Natural killer cell (primary cell): ENCODE data around the gene POLDIP3. TPM values are rescaled to one million over a fixed set of nuclear protein-coding genes. Genes with fewer than 3 reads are reported as not detected.
"Not testable (repeated sequence)": the region's sequence is repeated elsewhere in the genome, so short reads cannot be mapped to it uniquely, and the experiment has no call there.

Source experiments
- ATAC-seq, 3 donors: fragments of 150-1000 bp in 2 of 3; fragments of 200-7000 bp in 1 of 3; cut with Tn5 transposase; 1 replicate in 1 of 3; 2 replicates in 2 of 3; pipeline ENCODE4 v1.10.0; 2021; ENCODE audit warnings: mild to moderate bottlenecking in 2 of 3, moderate library complexity in 2 of 3
- DNase-seq, 2 donors: peaks; one replicate each; pipeline versions ENCODE4 v3.0.0 to v3.0.0-alpha.2; 2013 to 2021; ENCODE audit warnings: mixed read lengths in 1 of 2
- H3K27ac ChIP-seq: one replicate; pipeline ENCODE4 v1.5.1; 2013; ENCODE audit warnings: mild to moderate bottlenecking, low read length
- H3K27me3 ChIP-seq: one replicate; pipeline ENCODE4 v1.6.1; 2013; ENCODE audit warnings: low read length; ENCODE audit not compliant: control insufficient read depth, insufficient read depth
- H3K36me3 ChIP-seq: one replicate; pipeline ENCODE4 v1.6.1; 2013; ENCODE audit warnings: low read length; ENCODE audit not compliant: control insufficient read depth, insufficient read depth
- H3K4me1 ChIP-seq: one replicate; pipeline ENCODE4 v1.6.1; 2013; ENCODE audit warnings: low read length; ENCODE audit not compliant: control insufficient read depth, insufficient read depth
- H3K4me3 ChIP-seq: one replicate; pipeline ENCODE4 v1.5.1; 2013; ENCODE audit warnings: low read length
- H3K9me3 ChIP-seq: one replicate; pipeline ENCODE4 v1.6.1; 2013; ENCODE audit warnings: low read length; ENCODE audit not compliant: control insufficient read depth, insufficient read depth
- H3K27ac Mint-ChIP-seq, 2 donors: one replicate each; pipeline ENCODE4 v1.8.0; 2022; ENCODE audit warnings: mild to moderate bottlenecking in 2 of 2, mixed read lengths in 2 of 2, moderate library complexity in 1 of 2
- H3K27me3 Mint-ChIP-seq, 2 donors: one replicate each; pipeline ENCODE4 v1.8.0; 2022; ENCODE audit warnings: low read depth in 2 of 2, mixed read lengths in 2 of 2
- H3K36me3 Mint-ChIP-seq: one replicate; pipeline ENCODE4 v1.8.0; 2022; ENCODE audit warnings: mixed read lengths
- H3K4me1 Mint-ChIP-seq, 2 donors: one replicate each; pipeline ENCODE4 v1.8.0; 2022; ENCODE audit warnings: mixed read lengths in 2 of 2
- H3K4me3 Mint-ChIP-seq: one replicate; pipeline ENCODE4 v1.8.0; 2022; ENCODE audit warnings: mild to moderate bottlenecking, moderate library complexity, mixed read lengths
- H3K9me3 Mint-ChIP-seq, 2 donors: one replicate each; pipeline ENCODE4 v1.8.0; 2022; ENCODE audit warnings: mixed read lengths in 2 of 2
- WGBS: methylation state at CpG from one replicate; pipeline ENCODE4 v1.1.7; 2013; ENCODE audit warnings: missing lambda C conversion rate; ENCODE audit not compliant: insufficient coverage; 5-methylcytosine and 5-hydroxymethylcytosine counted together
- intact Hi-C: fragments of 100-400 bp; cut with micrococcal nuclease; formaldehyde crosslinking; loops from one replicate; pipeline ENCODE4 v1.14.2; 2022
- total RNA-seq, 4 donors: library from RNA; stranded (reverse); fragments of 120-200 nt in 1 of 4; gene quantifications; one replicate each; pipeline versions ENCODE4 v1.2.3 to v1.2.4, GENCODE V29; 2013 to 2022
- TF ChIP-seq, protein P1 (sequence below): fragments of 200-600 bp; IDR thresholded peaks from one replicate; pipeline ENCODE4 v1.8.0; 2022; ENCODE audit warnings: antibody characterized with exemption

The POLDIP3 gene
- total RNA-seq, 3 donors from 2014 or later (not counting 1 experiment from before 2014, with no cell fraction given), result 66.1 to 82.8 (median 70.8) TPM

DNA sequence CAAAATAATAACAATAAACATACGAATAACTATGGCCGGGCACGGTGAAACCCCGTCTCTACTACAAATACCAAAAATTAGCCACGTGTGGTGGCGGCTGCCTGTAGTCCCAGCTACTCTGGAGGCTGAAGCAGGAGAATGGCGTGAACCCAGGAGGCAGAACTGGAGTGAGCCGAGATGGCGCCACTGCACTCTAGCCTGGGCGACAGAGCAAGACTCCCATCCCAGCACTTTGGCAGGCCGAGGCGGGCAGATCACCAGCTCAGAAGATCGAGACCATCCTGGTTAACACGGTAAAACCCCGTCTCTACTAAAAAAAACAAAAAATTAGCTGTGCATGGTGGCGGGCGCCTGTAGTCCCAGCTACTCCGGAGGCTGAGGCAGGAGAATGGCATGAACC, 78.0 kb downstream of the POLDIP3 start:
- H3K4me3 ChIP-seq, H3K4me3 Mint-ChIP-seq, H3K36me3 Mint-ChIP-seq, H3K36me3 ChIP-seq, intact Hi-C loops, H3K27me3 ChIP-seq, DNase-seq, H3K27me3 Mint-ChIP-seq, H3K27ac ChIP-seq, H3K9me3 Mint-ChIP-seq, ATAC-seq, H3K9me3 ChIP-seq, H3K27ac Mint-ChIP-seq: not testable (repeated sequence)
- WGBS, result 86% methylated on average over 18 of the region's 18 CpGs
- H3K4me1 Mint-ChIP-seq, result peaks cover 0 to 10% of the 10 kb centered on the region in 2 donors
- peaks cover 27% of the 10 kb centered on the region for H3K4me1 ChIP-seq

DNA sequence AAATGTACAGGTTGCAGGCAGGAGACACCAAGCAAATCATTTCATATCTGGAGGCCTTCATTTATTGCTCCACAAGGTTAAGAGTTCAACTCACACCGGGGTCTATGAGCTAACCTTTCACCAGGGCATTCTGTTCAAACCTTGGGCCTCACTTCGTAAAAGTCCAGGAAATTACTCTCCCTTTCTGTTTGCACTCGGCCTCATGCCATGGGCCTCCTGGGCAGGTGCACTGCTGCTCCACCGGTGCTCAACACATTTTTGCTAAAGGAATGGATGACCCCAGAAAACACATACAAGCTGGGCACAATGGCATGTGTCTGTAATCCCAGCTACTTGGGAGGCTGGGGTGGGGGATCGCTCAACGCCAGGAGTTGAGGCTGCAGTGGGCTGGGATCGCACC, 78.5 kb downstream of the POLDIP3 start:
- no peaks in the 10 kb centered on the region for H3K27me3 Mint-ChIP-seq
- H3K36me3 Mint-ChIP-seq, result no peaks in the 10 kb centered on the region
- Histone ChIP-seq H3K9me3 (no peaks in the 10 kb centered on the region), H3K36me3 (no peaks in the 10 kb centered on the region), H3K4me1 (peaks cover 27% of the 10 kb centered on the region), H3K27me3 (no peaks in the 10 kb centered on the region), H3K27ac (no peak overlapping the region), H3K4me3 (no peak overlapping the region)
- ATAC-seq (no peak), DNase-seq (no peak)
- H3K4me1 Mint-ChIP-seq, result peaks cover 0 to 10% of the 10 kb centered on the region in 2 donors
- TF ChIP-seq, protein P1, sequence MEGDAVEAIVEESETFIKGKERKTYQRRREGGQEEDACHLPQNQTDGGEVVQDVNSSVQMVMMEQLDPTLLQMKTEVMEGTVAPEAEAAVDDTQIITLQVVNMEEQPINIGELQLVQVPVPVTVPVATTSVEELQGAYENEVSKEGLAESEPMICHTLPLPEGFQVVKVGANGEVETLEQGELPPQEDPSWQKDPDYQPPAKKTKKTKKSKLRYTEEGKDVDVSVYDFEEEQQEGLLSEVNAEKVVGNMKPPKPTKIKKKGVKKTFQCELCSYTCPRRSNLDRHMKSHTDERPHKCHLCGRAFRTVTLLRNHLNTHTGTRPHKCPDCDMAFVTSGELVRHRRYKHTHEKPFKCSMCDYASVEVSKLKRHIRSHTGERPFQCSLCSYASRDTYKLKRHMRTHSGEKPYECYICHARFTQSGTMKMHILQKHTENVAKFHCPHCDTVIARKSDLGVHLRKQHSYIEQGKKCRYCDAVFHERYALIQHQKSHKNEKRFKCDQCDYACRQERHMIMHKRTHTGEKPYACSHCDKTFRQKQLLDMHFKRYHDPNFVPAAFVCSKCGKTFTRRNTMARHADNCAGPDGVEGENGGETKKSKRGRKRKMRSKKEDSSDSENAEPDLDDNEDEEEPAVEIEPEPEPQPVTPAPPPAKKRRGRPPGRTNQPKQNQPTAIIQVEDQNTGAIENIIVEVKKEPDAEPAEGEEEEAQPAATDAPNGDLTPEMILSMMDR, result no peak
- no peak overlapping the region for H3K27ac Mint-ChIP-seq
- H3K9me3 Mint-ChIP-seq, result no peaks in the 10 kb centered on the region
- no peak overlapping the region for H3K4me3 Mint-ChIP-seq
- 93% methylated on average over 7 of the region's 7 CpGs for WGBS
- intact Hi-C loops, result no loop called here

GRCh38 chr22:42535082-42535731, 79.5 kb downstream of the POLDIP3 start:
- intact Hi-C loops, H3K4me3 Mint-ChIP-seq, ATAC-seq, H3K4me3 ChIP-seq, H3K36me3 Mint-ChIP-seq, H3K27ac ChIP-seq, H3K9me3 Mint-ChIP-seq, H3K9me3 ChIP-seq, H3K27ac Mint-ChIP-seq, DNase-seq, H3K27me3 Mint-ChIP-seq, H3K36me3 ChIP-seq, H3K27me3 ChIP-seq: not testable (repeated sequence)
- H3K4me1 ChIP-seq, result peaks cover 27% of the 10 kb centered on the region
- WGBS, result 100% methylated on average over 2 of the region's 14 CpGs
- peaks cover 0 to 10% of the 10 kb centered on the region in 2 donors for H3K4me1 Mint-ChIP-seq

Other genes with a start within 250 kb of the POLDIP3 start
- gene NFAM1, start 182.5 kb downstream of the POLDIP3 start, total RNA-seq, result 1 to 10 TPM; 2.4 to 7.8 (median 3.6) TPM
- 10 to 100 TPM; 31.3 to 43.0 (median 37.7) TPM for gene RRP7A, start 95.1 kb downstream of the POLDIP3 start, total RNA-seq
- under 1 TPM in 2 of 3 donors, not detected in 1; 0.23 to 0.48 TPM for gene SERHL2, start 60.9 kb downstream of the POLDIP3 start, total RNA-seq
- gene ATP5MGL, start 25.7 kb upstream of the POLDIP3 start, total RNA-seq, result 1 to 10 TPM; 4.5 to 6.4 (median 6.1) TPM
- 10 to 100 TPM; 55.7 to 72.6 (median 68.0) TPM for gene CYB5R3, start 34.5 kb upstream of the POLDIP3 start, total RNA-seq
- gene A4GALT, start 106.0 kb upstream of the POLDIP3 start, total RNA-seq, result under 1 TPM in 1 of 3 donors, not detected in 2; 0.26 TPM
- 10 to 100 TPM; 46.3 to 58.0 (median 53.8) TPM for gene ARFGAP3, start 242.4 kb upstream of the POLDIP3 start, total RNA-seq